Stimulated activated CD8-positive, alpha-beta memory T cell treated with anti-CD3 and anti-CD28 coated beads, Interleukin-4, amount 100 ng/mL, for 1 hour (primary cell): ENCODE data around the gene ZDHHC1.
"Not testable (repeated sequence)": the region's sequence is repeated elsewhere in the genome, so short reads cannot be mapped to it uniquely, and the experiment has no call there.

Experiments
- DNase-seq, 2 donors: peaks; one replicate each; pipeline ENCODE4 v3.0.0-alpha.2; 2020; ENCODE audit warnings: low read depth in 2 of 2, low spot score in 1 of 2

ZDHHC1 gene

DNA sequence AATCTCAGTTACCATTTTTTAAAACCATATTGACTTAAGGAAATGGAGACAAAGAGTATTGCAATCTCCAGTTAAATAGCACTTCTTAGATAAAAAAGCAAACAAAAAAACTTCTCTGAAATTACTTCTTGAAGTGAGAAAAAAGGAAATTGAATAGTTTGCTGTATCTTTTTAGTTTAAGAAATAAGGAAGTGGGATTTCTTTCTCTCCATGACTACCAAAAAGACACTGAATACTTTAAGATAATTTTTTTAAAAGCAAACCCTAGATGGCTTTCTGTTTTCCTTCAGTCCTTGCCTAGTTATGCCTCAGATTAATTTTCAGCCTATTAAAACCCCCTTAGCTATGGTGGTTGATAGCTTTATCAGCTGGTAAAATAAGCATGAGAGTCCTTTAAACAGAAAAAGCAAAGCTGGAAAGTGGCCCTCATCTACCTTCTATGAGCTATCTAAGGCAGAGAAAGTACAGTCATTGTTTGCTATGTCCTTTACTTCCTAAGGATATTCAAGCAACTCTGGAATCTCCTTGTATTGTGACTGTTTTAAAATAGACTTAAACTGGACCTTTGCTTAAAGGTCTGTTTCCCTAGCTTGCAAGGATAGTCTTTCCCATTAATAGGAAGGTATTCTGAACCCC is 51.6 kb downstream of the ZDHHC1 start:
- no peak for DNase-seq

DNA sequence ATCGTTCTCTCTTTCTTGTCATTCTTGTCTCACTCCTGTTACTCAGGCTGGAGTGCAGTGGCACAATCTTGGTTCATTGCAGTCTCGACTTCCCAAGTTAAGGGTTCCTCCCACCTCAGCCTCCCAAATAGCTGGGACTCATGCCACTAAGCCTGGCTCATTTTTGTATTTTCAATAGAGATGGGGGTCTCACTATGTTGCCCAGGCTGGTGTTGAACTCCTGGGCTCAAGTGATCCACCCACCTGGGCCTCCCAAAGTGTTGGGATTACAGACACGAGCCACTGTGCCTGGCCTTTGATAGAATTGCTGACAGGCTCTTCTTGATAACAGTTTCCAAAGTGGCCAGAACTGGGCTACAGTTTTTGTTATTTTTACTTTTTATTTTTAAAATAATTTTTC is 55.2 kb downstream of the ZDHHC1 start:
- no peak for DNase-seq

DNA sequence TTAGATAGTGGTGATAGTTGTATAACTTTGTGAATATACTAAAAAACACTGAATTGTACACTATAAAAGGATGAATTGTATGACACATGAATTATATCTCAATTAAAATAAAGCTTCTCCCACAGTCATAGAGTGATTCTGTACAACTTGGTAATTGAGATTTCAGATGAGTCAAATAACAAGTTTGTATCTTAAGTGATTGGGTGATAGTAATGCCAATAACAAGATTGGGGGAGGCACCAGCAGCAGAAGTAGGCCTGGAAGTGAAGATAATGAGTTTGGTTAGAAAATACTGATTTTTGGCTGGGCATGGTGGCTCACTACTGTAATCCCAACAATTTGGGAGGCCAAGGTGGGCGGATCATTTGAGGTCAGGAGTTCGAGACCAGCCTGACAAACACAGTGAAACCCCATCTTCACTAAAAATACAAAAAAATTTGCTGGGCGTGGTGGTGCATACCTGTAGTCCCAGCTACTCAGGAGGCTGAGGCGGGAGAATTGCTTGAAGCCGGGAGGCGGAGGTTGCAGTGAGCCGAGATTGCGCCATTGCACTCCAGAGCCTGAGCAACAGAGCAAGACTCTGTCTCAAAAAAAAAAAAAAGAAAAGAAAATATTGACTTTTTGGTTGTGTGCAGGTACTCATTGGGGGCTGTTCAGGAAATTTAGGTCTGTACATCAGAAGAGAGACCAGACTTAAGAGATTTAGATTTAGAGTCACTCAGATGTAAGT is 56.6 kb downstream of the ZDHHC1 start:
- DNase-seq, result not testable (repeated sequence)

DNA sequence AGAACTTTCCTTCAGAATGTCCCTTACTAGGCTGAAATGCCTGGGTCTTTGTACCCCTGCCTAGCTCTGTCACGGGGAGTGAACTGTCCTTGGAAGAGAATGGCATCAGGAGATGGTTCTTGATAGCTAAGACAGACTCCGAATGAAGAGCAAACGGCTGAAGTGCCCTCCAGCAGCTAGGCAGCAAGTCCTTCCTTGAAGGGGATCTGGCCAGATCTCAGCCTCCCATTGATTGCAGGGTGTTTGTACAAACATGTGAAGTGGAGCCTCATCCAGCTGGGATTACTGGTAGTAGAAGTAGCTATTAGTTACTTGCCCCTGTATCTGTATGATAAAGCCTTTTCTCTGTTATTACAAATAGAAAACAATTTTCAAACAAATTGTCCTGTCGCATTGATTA is 58.7 kb downstream of the ZDHHC1 start:
- no peak for DNase-seq

DNA sequence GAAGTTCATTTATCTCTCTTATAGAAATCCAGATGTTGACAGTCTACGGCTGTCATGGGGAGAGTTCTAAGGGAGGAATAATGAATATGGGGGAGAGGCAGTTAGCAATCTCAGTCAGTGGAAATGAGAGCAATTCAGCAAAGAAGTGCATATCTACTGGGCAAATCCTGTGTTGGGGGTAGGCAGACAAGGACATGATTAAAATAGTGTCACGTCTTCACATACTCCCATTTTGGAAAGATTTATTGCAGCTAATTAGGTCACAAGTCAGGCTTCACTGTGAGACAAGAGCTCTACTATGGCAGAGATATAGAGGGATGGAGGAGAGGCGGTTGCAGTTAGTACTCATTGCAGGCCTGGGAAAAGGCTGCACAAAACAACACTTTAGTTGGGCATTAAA is 59.9 kb downstream of the ZDHHC1 start:
- no peak for DNase-seq

DNA sequence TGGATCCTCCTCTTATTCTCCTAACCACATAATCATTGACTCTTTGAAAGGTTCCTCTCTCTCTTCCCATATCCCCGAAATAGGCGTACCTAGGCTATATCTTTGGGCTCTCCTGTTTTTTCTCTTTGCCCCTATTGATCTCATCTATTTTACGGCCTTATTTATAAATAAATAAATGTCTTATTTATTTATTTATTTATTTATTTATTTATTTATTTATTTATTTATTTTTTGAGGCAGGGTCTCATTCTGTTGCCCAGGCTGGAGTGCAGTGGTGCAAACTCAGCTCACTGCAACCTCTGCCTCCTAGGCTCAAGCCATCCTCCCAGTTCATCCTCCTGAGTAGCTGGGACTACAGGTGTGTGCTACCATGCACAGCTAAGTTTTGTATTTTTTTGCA is 63.8 kb downstream of the ZDHHC1 start:
- DNase-seq, result not testable (repeated sequence)

DNA sequence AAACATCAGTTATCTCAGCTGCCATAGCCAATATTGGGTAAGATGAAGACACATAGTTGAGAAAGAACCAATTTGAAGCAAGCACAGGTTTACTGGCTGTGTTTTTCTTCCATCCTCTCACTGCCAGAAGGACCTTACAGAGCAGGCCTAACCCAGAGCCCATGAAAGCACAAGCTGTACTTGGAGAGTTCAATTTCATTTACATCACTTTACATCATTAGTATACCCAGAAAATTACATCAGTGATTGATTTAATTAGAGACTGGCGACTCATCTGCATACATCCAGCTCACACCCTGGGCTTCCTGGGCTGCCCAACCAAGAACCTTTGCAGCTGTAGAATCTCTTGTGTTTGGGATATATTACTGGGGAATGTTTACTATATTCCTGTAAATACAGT is 66.0 kb downstream of the ZDHHC1 start:
- no peak for DNase-seq

DNA sequence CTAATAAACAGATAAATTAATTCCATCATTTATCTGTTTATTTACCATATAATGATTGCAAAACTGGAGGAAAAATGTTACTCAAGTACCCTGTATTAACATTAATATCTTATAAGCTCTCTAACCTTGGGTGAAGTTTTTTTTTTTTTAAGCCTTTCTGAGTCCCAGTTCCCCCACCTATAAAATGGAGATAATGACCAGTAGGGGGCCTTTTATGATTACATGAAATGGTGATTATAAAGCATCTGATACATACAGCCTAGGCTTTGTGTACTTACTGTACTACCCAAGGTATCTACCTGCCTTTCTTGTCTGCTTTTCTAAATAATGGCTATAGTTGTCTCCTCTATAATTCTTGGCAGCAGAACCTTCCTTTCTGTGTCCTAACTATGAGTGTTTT is 67.1 kb downstream of the ZDHHC1 start:
- DNase-seq, result no peak

DNA sequence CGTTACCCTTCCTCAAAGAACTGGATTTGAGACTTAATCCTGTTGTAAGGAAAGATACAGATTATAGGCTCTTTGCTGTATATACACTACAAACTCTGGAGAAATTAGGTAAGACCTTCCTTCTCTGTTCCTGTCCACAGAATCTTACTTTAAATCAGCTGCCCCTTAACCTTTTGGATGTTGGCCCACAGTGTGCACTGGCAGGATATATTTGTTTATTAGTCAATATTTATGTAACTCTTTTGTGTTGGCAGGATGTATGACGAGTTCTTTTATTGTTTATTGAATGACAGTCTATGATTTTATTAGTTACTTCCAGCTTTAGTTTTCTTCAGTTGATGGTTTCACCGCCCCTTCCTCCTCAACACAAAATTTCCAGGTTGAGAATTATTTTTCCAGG is 69.9 kb downstream of the ZDHHC1 start:
- no peak for DNase-seq

DNA sequence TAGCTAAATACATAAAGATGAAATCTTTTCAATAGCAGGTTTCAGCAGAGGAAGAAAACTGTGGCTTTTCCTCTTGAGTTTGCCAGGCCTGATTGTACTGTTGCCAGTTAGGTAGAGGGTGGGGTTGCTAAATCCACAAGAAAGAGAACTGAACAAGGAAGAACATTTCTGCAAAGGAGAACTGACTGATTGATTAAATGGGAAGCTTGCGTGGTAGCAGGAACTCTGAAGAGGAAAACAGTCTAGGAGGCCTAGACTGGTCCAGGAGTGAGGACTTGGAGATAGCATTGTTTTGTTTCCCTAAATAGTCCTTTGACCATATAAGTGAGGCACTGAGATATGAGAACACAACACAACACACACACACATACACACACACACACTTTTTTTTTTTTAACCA is 70.9 kb downstream of the ZDHHC1 start:
- DNase-seq, result no peak
